Nephron (organoid): ENCODE data around the gene PKN2.
"Not testable (repeated sequence)": the region's sequence is repeated elsewhere in the genome, so short reads cannot be mapped to it uniquely, and the experiment has no call there.

Source experiments
- H3K27ac Mint-ChIP-seq, 3 experiments: 2 replicates each; pipeline ENCODE4 v1.8.0; 2020; ENCODE audit warnings: mixed read lengths in 3 of 3, mild to moderate bottlenecking in 2 of 3, moderate library complexity in 1 of 3
- H3K27me3 Mint-ChIP-seq: 2 replicates; pipeline ENCODE4 v1.8.0; 2021; ENCODE audit warnings: low read depth, mild to moderate bottlenecking, moderate library complexity, mixed read lengths
- H3K36me3 Mint-ChIP-seq: 2 replicates; pipeline ENCODE4 v1.8.0; 2020; ENCODE audit warnings: low read depth, mixed read lengths
- H3K4me1 Mint-ChIP-seq: 2 replicates; pipeline ENCODE4 v1.8.0; 2020; ENCODE audit warnings: mixed read lengths
- H3K4me3 Mint-ChIP-seq, 3 experiments: 2 replicates each; pipeline ENCODE4 v1.8.0; 2020; ENCODE audit warnings: mild to moderate bottlenecking in 3 of 3, mixed read lengths in 3 of 3, moderate library complexity in 2 of 3
- H3K9me3 Mint-ChIP-seq: 2 replicates; pipeline ENCODE4 v1.8.0; 2020; ENCODE audit warnings: mixed read lengths
- TF ChIP-seq, protein P1 (sequence below), 3 experiments: fragments of 200-600 bp; sonication (generic); IDR thresholded peaks; one replicate each; pipeline ENCODE4 v1.5.0; 2021; ENCODE audit warnings: antibody characterized with exemption in 3 of 3; ENCODE audit not compliant: unreplicated experiment in 3 of 3

The PKN2 gene

DNA sequence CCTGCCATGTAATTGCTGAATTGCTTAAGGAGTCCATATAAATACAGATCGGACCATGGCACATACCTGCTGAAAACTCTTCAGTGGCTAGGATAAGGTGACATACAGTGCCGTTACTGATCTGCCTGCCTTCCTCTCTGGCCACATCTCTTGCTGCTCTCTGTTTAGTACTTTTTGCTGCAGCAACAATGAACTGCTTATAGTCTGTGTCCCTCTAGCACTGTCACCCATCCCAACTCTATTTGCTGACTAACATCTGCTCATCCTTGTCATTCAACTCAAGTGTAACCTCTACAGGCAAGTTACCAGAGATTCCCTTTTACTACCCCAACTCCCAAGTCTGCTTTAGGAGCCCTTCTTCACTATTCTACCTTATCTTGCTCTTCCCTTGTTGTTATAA is 141.6 kb downstream of the PKN2 start:
- peaks cover 6% of the 10 kb centered on the region for H3K4me1 Mint-ChIP-seq
- no peak overlapping the region for H3K27ac Mint-ChIP-seq
- H3K36me3 Mint-ChIP-seq = peaks cover 50% of the 10 kb centered on the region
- H3K4me3 Mint-ChIP-seq = no peak overlapping the region
- H3K27me3 Mint-ChIP-seq = no peaks in the 10 kb centered on the region
- TF ChIP-seq, protein P1, sequence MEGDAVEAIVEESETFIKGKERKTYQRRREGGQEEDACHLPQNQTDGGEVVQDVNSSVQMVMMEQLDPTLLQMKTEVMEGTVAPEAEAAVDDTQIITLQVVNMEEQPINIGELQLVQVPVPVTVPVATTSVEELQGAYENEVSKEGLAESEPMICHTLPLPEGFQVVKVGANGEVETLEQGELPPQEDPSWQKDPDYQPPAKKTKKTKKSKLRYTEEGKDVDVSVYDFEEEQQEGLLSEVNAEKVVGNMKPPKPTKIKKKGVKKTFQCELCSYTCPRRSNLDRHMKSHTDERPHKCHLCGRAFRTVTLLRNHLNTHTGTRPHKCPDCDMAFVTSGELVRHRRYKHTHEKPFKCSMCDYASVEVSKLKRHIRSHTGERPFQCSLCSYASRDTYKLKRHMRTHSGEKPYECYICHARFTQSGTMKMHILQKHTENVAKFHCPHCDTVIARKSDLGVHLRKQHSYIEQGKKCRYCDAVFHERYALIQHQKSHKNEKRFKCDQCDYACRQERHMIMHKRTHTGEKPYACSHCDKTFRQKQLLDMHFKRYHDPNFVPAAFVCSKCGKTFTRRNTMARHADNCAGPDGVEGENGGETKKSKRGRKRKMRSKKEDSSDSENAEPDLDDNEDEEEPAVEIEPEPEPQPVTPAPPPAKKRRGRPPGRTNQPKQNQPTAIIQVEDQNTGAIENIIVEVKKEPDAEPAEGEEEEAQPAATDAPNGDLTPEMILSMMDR (IDR thresholded peaks at IDR 0.05; ENCODE audit: unreplicated experiment in 3 of 3) = no peak
- H3K9me3 Mint-ChIP-seq = no peaks in the 10 kb centered on the region

DNA sequence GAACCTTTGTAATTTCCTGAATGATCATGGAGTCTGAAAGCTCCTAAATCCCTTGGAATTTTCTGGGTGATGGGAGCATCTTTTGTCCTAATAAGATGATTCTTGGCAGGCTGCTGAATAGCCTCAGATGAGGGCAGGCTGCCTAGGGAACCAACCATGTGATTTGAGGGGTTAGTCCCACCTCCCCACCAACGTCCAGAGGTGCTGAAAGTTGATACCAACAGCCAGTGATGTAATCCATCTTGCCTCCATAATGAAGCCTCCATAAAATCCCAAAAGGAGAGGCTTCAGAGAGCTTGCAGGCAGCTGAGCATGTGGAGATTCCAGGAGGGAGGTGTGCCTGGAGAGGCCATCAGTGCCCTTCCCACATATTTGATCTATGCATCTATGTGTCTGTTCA is 163.6 kb downstream of the PKN2 start:
- no peaks in the 10 kb centered on the region for H3K27me3 Mint-ChIP-seq
- no peaks in the 10 kb centered on the region for H3K9me3 Mint-ChIP-seq
- peaks cover 21% of the 10 kb centered on the region for H3K4me1 Mint-ChIP-seq
- no peak overlapping the region for H3K27ac Mint-ChIP-seq
- TF ChIP-seq, protein P1 (IDR thresholded peaks at IDR 0.05; ENCODE audit: unreplicated experiment in 3 of 3) = no peak
- no peak overlapping the region for H3K4me3 Mint-ChIP-seq
- H3K36me3 Mint-ChIP-seq = peaks cover 12% of the 10 kb centered on the region

DNA sequence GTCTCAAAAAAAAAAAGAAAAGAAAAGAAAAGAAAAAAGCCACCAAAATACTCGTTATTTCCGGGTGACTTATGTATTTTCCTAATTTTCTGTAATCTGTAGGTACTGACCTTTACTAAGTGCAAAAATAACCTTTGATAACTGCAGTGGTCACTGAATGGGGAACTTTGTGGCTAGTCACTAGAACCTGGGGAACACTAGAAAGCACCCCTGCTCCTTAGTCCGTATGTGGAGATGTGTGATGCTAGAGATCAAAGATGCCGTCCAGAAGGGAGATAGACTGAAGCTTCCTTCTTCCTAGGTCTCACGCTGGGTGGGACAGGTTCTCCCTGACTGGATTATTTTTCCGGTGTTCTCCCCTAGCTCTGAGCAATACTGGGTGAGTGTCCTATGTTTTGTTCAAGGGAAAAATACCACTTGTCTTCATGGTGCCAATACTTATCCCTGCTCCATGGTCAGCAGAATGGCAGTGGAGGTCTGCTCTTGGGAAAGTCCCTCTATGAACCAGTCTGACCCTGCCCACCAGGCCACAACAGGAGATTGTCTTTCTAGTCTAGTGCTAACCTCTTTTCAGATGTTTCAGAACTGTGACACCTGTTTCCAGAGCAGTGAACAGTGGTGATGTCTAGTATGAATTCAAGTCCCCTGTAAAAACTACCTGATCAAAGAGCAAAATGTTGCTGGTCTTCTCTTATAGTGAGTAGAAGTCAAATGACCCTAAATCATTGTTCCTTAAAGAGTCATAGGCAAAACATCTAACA is 167.4 kb downstream of the PKN2 start:
- no peak overlapping the region for H3K27ac Mint-ChIP-seq
- TF ChIP-seq, protein P1 (IDR thresholded peaks at IDR 0.05; ENCODE audit: unreplicated experiment in 3 of 3) = no peak
- H3K4me3 Mint-ChIP-seq = no peak overlapping the region
- peaks cover 32% of the 10 kb centered on the region for H3K36me3 Mint-ChIP-seq
- no peaks in the 10 kb centered on the region for H3K9me3 Mint-ChIP-seq
- H3K27me3 Mint-ChIP-seq = no peaks in the 10 kb centered on the region
- peaks cover 21% of the 10 kb centered on the region for H3K4me1 Mint-ChIP-seq

DNA sequence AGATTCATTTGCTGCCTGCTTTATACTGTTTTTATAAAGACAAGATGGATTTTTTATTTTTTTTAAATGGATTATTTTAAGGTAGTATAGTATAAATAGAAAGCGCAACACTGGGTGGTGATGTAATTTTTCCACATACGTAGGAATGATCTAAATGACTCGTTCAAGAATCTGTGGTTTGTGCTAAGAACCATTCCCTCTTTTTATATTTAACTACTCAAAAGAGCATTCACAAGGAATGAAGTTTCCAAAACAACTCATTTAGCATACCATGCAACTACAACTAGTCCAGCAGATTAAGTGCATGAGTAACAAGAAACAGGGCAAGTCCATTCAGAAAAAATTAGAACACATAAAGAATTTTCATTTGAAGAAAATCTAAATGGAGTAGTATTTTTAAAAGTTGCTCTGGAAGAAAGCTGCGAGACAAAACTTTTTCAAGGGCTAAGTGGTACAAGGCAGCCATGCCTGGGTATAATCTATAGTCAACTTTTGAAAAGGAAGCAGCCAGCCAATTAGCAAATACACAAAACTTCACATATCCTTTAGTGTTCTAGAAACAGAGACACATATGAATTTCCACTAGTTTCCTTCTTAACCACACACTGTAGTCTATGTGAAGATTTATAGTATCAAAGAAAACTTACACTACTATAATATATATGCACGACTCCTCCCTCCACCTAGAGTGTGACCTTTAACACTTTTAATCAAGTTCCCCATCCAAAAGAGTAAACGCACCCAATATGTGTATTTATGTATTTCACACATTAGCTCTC is 183.9 kb downstream of the PKN2 start:
- H3K4me3 Mint-ChIP-seq = no peak overlapping the region
- TF ChIP-seq, protein P1 (IDR thresholded peaks at IDR 0.05; ENCODE audit: unreplicated experiment in 3 of 3) = no peak
- H3K27ac Mint-ChIP-seq = no peak overlapping the region
- no peaks in the 10 kb centered on the region for H3K4me1 Mint-ChIP-seq
- H3K9me3 Mint-ChIP-seq = no peaks in the 10 kb centered on the region
- no peaks in the 10 kb centered on the region for H3K27me3 Mint-ChIP-seq
- H3K36me3 Mint-ChIP-seq = peaks cover 18% of the 10 kb centered on the region

DNA sequence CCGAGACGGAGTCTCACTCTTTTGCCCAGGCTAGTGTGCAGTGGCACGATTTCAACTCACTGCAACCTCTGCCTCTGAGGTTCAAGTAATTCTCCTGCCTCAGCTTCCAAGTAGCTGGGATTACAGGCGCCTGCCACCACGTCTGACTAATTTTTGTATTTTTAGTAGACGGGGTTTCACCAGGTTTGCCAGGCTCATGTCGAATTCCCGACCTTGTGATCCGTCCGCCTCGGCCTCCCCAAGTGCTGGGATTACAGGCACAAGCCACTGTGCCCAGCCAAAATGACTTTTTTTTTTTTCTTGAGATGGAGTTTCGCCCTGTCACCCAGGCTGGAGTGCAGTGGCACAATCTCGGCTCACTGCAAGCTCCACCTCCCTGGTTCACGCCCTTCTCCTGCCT is 185.6 kb downstream of the PKN2 start:
- H3K36me3 Mint-ChIP-seq, H3K4me1 Mint-ChIP-seq, H3K27me3 Mint-ChIP-seq, H3K9me3 Mint-ChIP-seq, H3K27ac Mint-ChIP-seq, H3K4me3 Mint-ChIP-seq: not testable (repeated sequence)

DNA sequence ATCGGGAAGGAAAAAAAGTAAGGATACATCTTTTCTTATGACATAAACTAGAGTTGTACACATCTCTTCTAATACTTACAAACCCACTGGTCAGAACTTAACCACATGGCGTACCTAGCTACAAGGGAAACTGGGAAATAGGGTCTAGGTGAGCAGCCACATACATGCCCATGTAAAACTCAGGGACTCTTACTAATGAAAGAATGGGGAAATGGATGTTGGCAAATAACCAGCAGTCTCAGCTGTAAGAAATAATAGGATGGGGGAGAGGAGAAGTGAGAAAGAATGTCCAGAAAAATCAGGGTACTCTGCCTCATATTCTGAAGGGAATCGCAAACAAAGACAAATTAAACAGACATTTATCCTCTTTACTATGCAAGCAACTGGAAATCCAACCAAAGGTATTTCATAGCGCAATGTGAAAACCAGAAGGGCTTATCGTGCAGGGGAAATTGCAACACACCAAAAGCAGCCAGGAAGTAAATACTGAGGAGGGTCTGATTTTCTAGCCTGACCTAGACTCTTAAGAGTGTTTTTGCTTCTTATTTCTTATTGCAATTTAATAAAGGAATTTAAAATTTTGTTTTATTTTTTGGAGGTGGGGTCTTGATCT is 189.8 kb downstream of the PKN2 start:
- Mint-ChIP-seq H3K36me3 (peaks cover 8% of the 10 kb centered on the region), H3K27ac (no peak overlapping the region), H3K4me3 (no peak overlapping the region), H3K27me3 (no peaks in the 10 kb centered on the region), H3K9me3 (no peaks in the 10 kb centered on the region), H3K4me1 (peaks cover 5% of the 10 kb centered on the region)
- TF ChIP-seq, protein P1 (IDR thresholded peaks at IDR 0.05; ENCODE audit: unreplicated experiment in 3 of 3) = no peak
